GM18909 (cell line): Measurements from ENCODE around the gene ARMC7.
"Not testable (repeated sequence)": the region's sequence is repeated elsewhere in the genome, so short reads cannot be mapped to it uniquely, and the experiment has no call there.

Source experiments
- ATAC-seq: cut with Tn5 transposase; IDR thresholded peaks from one replicate; pipeline ENCODE4 v1.9.1; 2021; ENCODE audit warnings: mild to moderate bottlenecking; ENCODE audit not compliant: unreplicated experiment, poor library complexity

Gene ARMC7

DNA sequence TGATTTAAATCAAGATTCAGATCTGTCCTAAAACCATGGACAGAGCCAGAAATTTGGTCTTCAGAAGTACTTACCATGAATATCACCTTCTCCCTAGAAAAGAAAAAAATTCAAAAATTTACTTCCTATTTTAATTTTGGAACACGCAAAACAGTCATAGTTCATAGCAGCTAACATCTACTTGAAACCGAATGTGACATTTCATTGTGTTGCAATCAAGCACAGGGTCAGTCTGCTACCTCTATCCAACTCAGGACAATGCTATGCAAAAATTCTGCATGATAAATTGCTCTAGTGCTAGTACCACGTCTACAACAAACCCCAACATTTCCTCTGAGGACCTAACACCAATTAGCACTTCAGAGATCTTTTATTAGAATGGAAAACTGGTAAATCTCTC lies 36.8 kb downstream of the ARMC7 start:
- ATAC-seq = no peak

GRCh38 chr17:75147878-75148546 lies 38.2 kb downstream of the ARMC7 start:
- ATAC-seq = no peak

- ATAC-seq = no peak
These were observed 42.2 kb downstream of the ARMC7 start for GRCh38 chr17:75151930-75152329.

DNA sequence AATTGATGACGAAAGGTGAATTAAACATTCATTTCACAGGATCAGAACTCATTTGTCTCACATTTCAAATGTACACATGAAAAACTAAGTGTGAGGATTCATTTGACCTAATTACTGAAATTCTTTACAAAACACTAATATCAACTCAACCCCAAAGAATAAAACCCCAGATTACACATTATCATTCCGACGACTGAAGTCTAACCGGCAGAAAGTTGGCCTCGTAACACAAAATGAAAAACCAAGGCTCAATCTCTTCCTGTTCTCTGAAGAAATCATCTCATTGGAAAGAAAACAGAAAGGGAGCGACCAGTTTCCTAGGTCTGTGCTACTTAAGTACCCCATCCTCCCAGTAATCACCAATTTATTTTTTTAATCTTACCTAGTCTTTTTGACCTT lies 42.8 kb downstream of the ARMC7 start:
- ATAC-seq = no peak

DNA sequence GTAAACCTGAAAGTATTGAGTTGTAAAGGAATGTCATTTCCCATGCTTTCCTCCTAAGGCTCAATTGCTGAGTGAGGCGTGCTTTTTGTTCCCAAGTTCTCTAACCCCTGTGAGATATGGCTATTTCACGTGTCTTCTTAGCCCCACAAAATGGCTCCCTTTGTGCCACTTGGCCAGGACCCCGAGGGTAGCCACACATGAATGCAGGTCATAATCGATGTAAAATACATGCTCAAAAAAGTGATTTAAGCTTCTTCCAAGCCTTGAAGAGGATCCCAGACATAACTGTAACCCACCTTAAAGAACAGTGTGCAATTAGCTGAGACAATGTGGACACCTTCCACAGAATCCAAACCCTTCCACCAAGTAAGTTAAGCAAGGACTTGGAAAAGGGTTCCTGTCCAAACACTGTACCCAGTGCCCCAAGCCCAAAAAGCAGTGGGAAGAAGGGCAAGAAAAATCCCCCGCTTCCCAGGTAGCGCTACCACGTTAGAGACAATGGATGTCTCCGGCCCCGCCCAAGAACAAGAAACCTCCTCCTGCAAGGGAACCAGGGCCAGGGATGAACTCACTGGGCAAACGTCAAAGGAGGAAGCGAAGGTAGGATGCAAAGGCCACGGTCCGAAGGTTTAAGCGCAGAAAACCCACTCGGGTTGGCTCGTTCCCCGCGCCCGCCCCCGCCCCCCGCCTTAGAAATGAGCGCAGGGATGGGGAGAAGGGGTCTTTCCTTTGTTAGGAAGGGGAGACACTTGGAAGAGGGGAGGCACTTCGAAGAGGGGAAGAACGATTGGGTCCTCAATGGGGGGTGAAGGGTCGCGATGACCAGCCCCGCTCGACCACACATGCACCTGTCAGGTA lies 43.4 kb downstream of the ARMC7 start:
- no peak for ATAC-seq

- no peak for ATAC-seq
These were observed 44.0 kb downstream of the ARMC7 start for GRCh38 chr17:75153780-75154194.

DNA sequence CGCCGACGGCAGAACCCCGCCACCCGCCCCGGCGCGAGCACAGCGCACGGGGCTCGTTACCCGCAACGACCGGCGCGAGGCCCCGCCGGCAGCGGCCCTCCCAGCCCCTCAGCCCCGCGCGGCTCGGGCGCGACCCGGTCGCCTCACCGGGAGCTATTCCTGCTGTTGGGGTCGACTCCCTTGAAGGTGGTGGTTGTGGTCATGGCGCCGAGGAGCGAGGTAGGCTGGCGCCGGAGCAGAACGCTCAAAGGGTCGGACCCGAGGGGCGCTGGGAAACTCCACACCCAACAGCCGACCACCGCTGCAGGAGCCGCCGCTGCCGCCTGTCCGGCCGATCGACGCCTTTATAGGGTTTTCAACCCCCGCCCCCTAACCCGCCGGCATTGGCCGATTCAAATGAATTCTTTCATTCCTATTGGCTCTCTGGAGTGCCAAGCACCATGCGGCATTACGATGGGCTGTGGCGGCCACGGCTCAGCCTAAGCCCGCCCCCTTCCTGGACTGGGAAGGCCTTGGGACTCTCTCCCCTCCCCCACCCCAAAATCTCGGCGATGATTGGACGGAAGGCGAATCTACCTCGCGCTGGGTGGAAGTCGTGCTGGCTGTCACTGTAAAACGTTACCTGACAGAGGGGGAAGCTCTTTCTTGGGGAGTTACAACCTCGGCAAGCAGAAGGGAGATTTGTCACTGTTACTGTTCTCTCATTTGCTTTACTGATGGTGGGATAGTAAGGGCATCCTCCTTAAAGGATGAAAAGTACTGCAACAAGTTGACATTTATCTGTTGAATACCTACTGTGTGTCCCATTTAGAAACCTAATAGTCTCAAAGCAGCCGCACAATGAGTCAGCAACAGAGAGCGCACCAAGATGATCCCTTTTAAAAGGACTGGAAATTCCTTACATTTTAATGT lies 44.7 kb downstream of the ARMC7 start, which contains the start of gene JPT1:
TSS of gene JPT1 (minus strand) at position 318 of the 912 bp plus-strand sequence. CDS start at position 203, 115 bp downstream.
- peak; percentile 92 for ATAC-seq

DNA sequence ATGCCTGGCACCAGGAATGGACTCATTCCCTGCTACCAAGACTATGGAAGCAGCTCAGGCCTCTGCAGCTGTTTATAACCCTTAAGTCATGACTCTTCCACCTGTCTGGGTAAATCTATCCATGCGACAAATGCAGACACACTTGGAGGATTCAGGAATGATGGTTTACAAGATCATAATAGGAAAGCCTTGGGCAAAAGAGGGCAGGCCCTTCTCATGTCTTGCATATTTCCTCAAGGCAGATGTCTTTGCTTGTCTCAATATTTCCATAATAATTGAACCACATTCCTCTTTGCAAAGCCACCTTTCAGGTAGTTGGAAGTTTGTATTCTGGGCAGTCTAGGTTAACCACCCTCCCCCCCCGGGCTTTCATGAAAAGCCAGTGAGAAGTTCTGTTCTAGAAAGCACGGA lies 45.4 kb downstream of the ARMC7 start:
- no peak for ATAC-seq

- not testable (repeated sequence) for ATAC-seq
These were observed 48.7 kb downstream of the ARMC7 start for GRCh38 chr17:75158480-75158879.

- no peak for ATAC-seq
These were observed 49.6 kb downstream of the ARMC7 start for GRCh38 chr17:75159196-75160031.

- no peak for ATAC-seq
These were observed 50.4 kb downstream of the ARMC7 start for GRCh38 chr17:75160211-75160610.

DNA sequence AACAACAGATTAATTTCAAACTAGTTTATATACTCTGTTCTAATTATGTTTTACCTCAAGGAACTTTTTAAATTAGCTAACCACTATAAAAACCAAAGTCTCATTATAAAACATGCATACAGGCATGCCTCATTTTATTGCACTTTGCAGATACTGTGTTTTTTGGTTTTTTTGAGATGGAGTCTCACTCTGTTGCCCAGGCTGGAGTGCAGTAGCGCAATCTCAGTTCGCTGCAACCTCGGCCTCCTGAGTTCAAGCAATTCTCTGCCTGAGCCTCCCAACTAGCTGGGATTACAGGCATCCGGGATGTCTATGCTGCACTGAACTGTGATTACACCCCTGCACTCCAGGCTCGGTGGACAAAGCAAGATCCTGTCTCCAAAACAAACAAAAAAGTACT lies 53.3 kb downstream of the ARMC7 start:
- ATAC-seq = no peak

- not testable (repeated sequence) for ATAC-seq
These were observed 54.8 kb downstream of the ARMC7 start for GRCh38 chr17:75164606-75165005.

DNA sequence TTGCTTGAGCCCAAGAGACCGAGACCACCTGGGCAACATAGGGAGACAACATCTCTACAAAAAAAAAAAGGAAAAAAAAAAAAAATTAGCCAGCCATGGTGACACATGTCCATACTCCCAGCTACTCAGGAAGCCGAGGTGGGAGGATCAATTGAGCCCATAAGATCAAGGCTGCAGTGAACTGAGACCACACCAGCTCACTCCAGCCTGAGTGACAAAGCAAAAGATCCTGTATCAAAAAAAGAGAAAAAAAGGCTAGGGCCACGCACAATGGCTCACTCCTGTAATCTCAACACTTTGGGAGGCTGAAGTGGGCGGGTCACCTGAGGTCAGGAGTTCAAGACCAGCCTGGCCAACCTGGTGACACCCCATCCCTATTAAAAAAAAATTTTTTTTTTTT lies 59.2 kb downstream of the ARMC7 start:
- ATAC-seq = no peak

- no peak for ATAC-seq
These were observed 63.8 kb downstream of the ARMC7 start for GRCh38 chr17:75173526-75173925.

GRCh38 chr17:75174996-75175395 lies 65.2 kb downstream of the ARMC7 start:
- ATAC-seq = no peak

- no peak for ATAC-seq
These were observed 66.9 kb downstream of the ARMC7 start for GRCh38 chr17:75176625-75177024.

DNA sequence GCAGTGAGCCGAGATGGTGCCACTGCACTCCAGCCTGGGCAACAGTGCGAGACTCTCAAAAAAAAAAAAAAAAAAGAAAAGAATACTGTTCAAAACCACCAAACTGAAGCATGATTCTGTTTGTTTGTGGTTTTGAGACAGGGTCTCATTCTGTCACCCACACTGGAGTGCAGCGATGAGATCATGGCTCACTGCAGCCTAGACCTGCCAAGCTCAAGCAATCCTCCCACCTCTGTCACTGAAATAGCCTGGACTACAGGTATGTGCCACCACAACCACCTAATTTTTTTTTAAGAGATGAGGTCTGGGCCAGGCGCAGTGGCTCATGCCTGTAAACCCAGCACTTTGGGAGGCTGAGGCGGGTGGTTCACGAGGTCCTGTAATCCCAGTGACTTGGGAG lies 68.7 kb downstream of the ARMC7 start:
- no peak for ATAC-seq
